Mucosa of descending colon (tissue), 3 donors: ENCODE results near the gene DCUN1D4. TPM values are rescaled to one million over a fixed set of nuclear protein-coding genes. Genes with fewer than 3 reads are reported as not detected.
"Not testable (repeated sequence)": the region's sequence is repeated elsewhere in the genome, so short reads cannot be mapped to it uniquely, and the experiment has no call there.

Experiments
- ATAC-seq: fragments of 200-7000 bp; cut with Tn5 transposase; one replicate; pipeline ENCODE4 v1.9.1; 2020; ENCODE audit warnings: mild to moderate bottlenecking, moderate library complexity
- DNase-seq, 3 donors: peaks; one replicate each; pipeline ENCODE4 v3.0.0-alpha.2; 2020
- H3K36me3 ChIP-seq: fragments of 200-600 bp; one replicate; pipeline ENCODE4 v1.8.0; 2021; ENCODE audit warnings: low read depth, mild to moderate bottlenecking
- H3K4me1 ChIP-seq: fragments of 200-600 bp; one replicate; pipeline ENCODE4 v1.8.0; 2021; ENCODE audit warnings: low read depth, mild to moderate bottlenecking
- H3K4me3 ChIP-seq: fragments of 200-600 bp; one replicate; pipeline ENCODE4 v1.8.0; 2021; ENCODE audit warnings: mild to moderate bottlenecking
- H3K9me3 ChIP-seq: fragments of 200-600 bp; one replicate; pipeline ENCODE4 v1.8.0; 2021; ENCODE audit warnings: mild to moderate bottlenecking
- CTCF ChIP-seq: fragments of 200-600 bp; IDR thresholded peaks from one replicate; pipeline ENCODE4 v1.8.0; 2022; ENCODE audit warnings: antibody characterized with exemption, mild to moderate bottlenecking
- intact Hi-C, 2 donors: fragments of 100-400 bp; cut with DNase I in 1 of 2; cut with micrococcal nuclease in 1 of 2; formaldehyde crosslinking; loops; one replicate each; pipeline versions ENCODE4 v1.11.0 to v1.11.1; 2022; cut with DNase I, micrococcal nuclease
- total RNA-seq, 3 donors: library from RNA; stranded (reverse); fragmentation: NEBNext Ultra II Directional in 2 of 3; extraction: Animal tissue kit (Norgen Biotek cat#: 25700) in 2 of 3; gene quantifications; one replicate each; pipeline versions ENCODE4 v1.2.1 to v1.2.4, GENCODE V29; 2021 to 2023
- donor health status: DM: no; HTN: no; CAD: no; lungs with moderate emphysema.
- donor health status: DM: no; HTN: no; CAD: no.
- donor health status: DM: no; HTN: yes; CAD: no.

The DCUN1D4 gene
- total RNA-seq, 3 donors from 2014 or later: 31.1 to 72.4 (median 39.0) TPM

- intact Hi-C loops: no loop called here
- no peaks in the 10 kb centered on the region for H3K4me1 ChIP-seq
- H3K9me3 ChIP-seq: no peaks in the 10 kb centered on the region
- no peaks in the 10 kb centered on the region for H3K36me3 ChIP-seq
- no peak overlapping the region for H3K4me3 ChIP-seq
- ATAC-seq (no peak), DNase-seq (no peak)
- TF ChIP-seq CTCF: no peak
Observed at GRCh38 chr4:51884606-51885005, 41.7 kb downstream of the DCUN1D4 start.

GRCh38 chr4:51885363-51885762, 42.4 kb downstream of the DCUN1D4 start:
- H3K36me3 ChIP-seq: no peaks in the 10 kb centered on the region
- no peaks in the 10 kb centered on the region for H3K9me3 ChIP-seq
- intact Hi-C loops: no loop called here
- TF ChIP-seq CTCF: no peak
- ATAC-seq (peak; percentile 42), DNase-seq (peak in 1 of 3 donors; percentile 49)
- H3K4me3 ChIP-seq: no peak overlapping the region
- no peaks in the 10 kb centered on the region for H3K4me1 ChIP-seq

DNA sequence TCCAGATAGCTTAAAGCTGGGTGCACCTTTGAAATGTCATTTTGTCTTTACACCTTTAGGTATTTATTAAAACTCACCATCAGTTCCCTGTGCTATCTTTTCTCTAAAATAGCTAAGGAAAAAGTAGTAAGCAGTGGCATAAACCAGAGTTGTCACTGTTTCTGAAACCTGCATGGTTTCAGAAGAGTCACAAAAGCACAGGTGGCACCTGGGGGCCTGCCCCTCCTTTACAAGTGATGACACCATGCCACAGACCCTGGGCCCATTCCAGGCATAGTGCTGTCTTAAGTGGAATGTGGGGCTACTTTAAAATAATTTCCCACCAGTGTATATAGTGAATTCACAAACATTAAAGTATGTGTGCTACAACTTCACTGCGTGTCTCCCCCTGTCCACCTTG, 47.8 kb downstream of the DCUN1D4 start:
- H3K4me1 ChIP-seq: no peaks in the 10 kb centered on the region
- no peak for DNase-seq
- H3K36me3 ChIP-seq: no peaks in the 10 kb centered on the region
- intact Hi-C loops: no loop called here
- no peak for TF ChIP-seq CTCF
- no peak overlapping the region for H3K4me3 ChIP-seq
- H3K9me3 ChIP-seq: no peaks in the 10 kb centered on the region
- no peak for ATAC-seq

DNA sequence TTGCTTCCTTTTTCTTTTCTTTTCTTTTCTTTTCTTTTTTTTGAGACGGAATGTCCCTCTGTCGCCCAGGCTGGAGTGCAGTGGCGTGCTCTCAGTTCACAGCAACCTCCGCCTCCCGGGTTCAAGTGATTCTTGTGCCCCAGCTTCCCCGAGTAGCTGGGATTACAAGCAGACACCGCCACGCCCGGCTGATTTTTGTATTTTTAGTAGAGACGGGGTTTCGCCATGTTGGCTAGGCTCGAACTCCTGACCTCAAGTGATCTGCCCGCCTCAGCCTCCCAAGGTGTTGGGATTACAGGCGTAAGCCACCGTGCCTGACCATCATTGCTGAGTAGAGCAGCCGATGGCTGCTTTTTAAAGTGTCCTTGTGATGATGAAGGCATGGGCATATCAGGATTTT, 50.4 kb downstream of the DCUN1D4 start:
- intact Hi-C loops, DNase-seq, H3K9me3 ChIP-seq, H3K4me3 ChIP-seq, H3K4me1 ChIP-seq, H3K36me3 ChIP-seq, ATAC-seq: not testable (repeated sequence)

DNA sequence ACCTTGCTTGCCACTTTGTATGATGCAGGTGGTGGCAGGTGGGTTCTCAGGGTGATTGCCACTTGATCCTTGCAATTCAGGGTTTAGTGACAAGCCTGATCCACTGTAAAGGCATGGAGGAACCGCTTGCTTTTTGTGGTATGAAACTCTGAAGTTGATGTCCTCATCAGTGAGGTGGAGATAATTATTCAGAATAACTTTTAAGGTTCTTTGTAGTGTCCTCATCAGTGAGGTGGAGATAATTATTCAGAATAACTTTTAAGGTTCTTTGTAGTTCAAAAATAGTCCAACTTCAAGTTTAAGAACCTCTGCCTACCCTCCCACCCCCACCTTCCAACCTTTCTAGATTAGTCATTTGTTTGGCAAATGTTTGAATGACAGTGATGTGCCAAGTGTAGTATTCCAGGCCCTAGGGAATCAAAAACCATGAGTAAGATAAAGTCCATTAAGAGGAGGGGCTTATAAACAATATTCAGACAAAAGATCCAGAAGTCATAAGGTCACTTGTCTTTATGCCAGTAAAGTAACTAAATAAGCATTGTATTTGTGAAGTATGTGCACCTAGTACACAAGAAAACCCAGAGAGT, 51.2 kb downstream of the DCUN1D4 start:
- intact Hi-C loops: no loop called here
- Histone ChIP-seq H3K4me3 (no peak overlapping the region), H3K9me3 (no peaks in the 10 kb centered on the region), H3K36me3 (no peaks in the 10 kb centered on the region), H3K4me1 (no peaks in the 10 kb centered on the region)
- DNase-seq (no peak), ATAC-seq (no peak)
- no peak for TF ChIP-seq CTCF

DNA sequence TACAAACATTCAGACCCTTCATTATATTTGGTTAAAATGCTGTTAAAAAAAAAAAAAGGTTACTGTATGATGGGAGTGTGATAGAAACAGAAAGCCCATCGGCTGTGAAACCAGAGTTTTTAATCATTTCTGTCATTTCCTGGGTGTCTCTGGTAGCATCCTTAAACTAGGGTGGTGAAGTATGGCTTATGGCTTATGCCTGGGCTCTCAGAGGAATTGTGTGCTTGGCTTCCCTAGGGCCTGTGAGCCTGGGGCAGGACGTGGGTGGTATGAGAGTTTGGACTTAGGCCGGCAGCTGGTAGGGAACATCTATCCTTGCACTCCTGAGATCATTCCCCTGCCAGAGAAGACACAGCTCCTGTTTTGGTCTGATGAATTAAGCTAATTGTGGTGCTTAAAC, 52.2 kb downstream of the DCUN1D4 start:
- H3K36me3 ChIP-seq: no peaks in the 10 kb centered on the region
- no peaks in the 10 kb centered on the region for H3K9me3 ChIP-seq
- ATAC-seq (no peak), DNase-seq (no peak)
- no peak overlapping the region for H3K4me3 ChIP-seq
- TF ChIP-seq CTCF: no peak
- intact Hi-C loops: no loop called here
- H3K4me1 ChIP-seq: no peaks in the 10 kb centered on the region
